Esophagus muscularis mucosa (tissue), 4 donors: Measurements from ENCODE around the gene PCSK9. TPM values are rescaled to one million over a fixed set of nuclear protein-coding genes. Genes with fewer than 3 reads are reported as not detected.

Source experiments
- DNase-seq: peaks from one replicate; pipeline ENCODE4 v3.0.0-alpha.2; 2017; ENCODE audit errors: extremely low spot score
- H3K27ac ChIP-seq, 4 donors: fragments of 200-600 bp; sonication (generic); replicated peaks in 1 of 4; 1 replicate in 3 of 4; 2 replicates in 1 of 4; pipeline ENCODE4 v1.5.1; 2016 to 2019; ENCODE audit warnings: mild to moderate bottlenecking in 1 of 4
- H3K27me3 ChIP-seq, 4 donors: fragments of 200-600 bp; sonication (generic); one replicate each; pipeline versions ENCODE4 v1.5.1 to v1.6.0; 2016 to 2019
- H3K36me3 ChIP-seq, 4 donors: fragments of 200-600 bp; sonication (generic); one replicate each; pipeline ENCODE4 v1.5.1; 2016 to 2019
- H3K4me1 ChIP-seq, 4 donors: fragments of 200-600 bp; sonication (generic); one replicate each; pipeline ENCODE4 v1.5.1; 2016 to 2019
- H3K4me3 ChIP-seq, 4 donors: fragments of 200-600 bp; sonication (generic); 1 replicate in 2 of 4; 2 replicates in 2 of 4; pipeline ENCODE4 v1.5.1; 2016 to 2019; ENCODE audit warnings: mild to moderate bottlenecking in 4 of 4, moderate library complexity in 1 of 4
- H3K9me3 ChIP-seq, 4 donors: fragments of 200-600 bp; sonication (generic); 1 replicate in 3 of 4; 2 replicates in 1 of 4; pipeline ENCODE4 v1.5.1; 2016 to 2019
- CTCF ChIP-seq, 3 experiments: fragments of 200-600 bp in 2 of 3; fragments of 450-650 bp in 1 of 3; sonication (generic) in 2 of 3; IDR thresholded peaks; one replicate each; pipeline ENCODE4 v1.5.1; 2017 to 2019; ENCODE audit warnings: antibody characterized with exemption in 3 of 3, mild to moderate bottlenecking in 2 of 3, moderate library complexity in 1 of 3
- EP300 ChIP-seq: sonication (generic); formaldehyde crosslinking; IDR thresholded peaks from one replicate; pipeline ENCODE4 v1.6.1; 2017; ENCODE audit warnings: antibody characterized with exemption
- POLR2A ChIP-seq: fragments of 450-650 bp; IDR thresholded peaks from one replicate; pipeline ENCODE4 v1.6.1; 2017; ENCODE audit warnings: antibody characterized with exemption, moderate library complexity, mild to moderate bottlenecking, low read depth
- POLR2AphosphoS5 ChIP-seq, 2 donors: sonication (generic); formaldehyde crosslinking; IDR thresholded peaks; one replicate each; pipeline ENCODE4 v1.6.1; 2017; ENCODE audit warnings: antibody characterized with exemption in 2 of 2
- WGBS: methylation state at CpG from one replicate; pipeline ENCODE4 v1.1.5; 2018; 5-methylcytosine and 5-hydroxymethylcytosine counted together
- intact Hi-C: fragments of 100-400 bp; cut with DNase I; formaldehyde crosslinking; loops from one replicate; pipeline ENCODE4 v1.15.1; 2023
- total RNA-seq, 4 donors: library from RNA; depleted of rRNA; stranded (reverse); fragments of >200 nt; gene quantifications; one replicate each; pipeline versions ENCODE4 v1.1.0 to v1.2.1, GENCODE V29; 2016

Gene PCSK9
- total RNA-seq, 4 donors from 2014 or later = 0.17 to 0.29 TPM; not detected in 2

- TF ChIP-seq CTCF (IDR thresholded peaks at IDR 0.05) = no peak
- no peak for TF ChIP-seq POLR2AphosphoS5 (IDR thresholded peaks at IDR 0.05)
- no peak for TF ChIP-seq POLR2A
- Histone ChIP-seq H3K27me3 (peaks cover 0 to 8% (median 0%) of the 10 kb centered on the region in 4 donors), H3K9me3 (no peaks in the 10 kb centered on the region), H3K4me3 (no peak overlapping the region), H3K27ac (no peak overlapping the region), H3K4me1 (peaks cover 0 to 16% (median 5%) of the 10 kb centered on the region in 4 donors), H3K36me3 (no peaks in the 10 kb centered on the region)
- DNase-seq = no peak
- WGBS = 94% methylated on average over 6 of the region's 10 CpGs
- intact Hi-C loops = no loop called here
Measured at GRCh38 chr1:55045430-55045829, 6.1 kb downstream of the PCSK9 start.

- DNase-seq = no peak
- H3K27me3 ChIP-seq = no peaks in the 10 kb centered on the region
- intact Hi-C loops = no loop called here
- no peak overlapping the region for H3K4me3 ChIP-seq
- TF ChIP-seq POLR2A (no peak), POLR2AphosphoS5 (IDR thresholded peaks at IDR 0.05) (no peak), EP300 (no peak)
- H3K9me3 ChIP-seq = no peaks in the 10 kb centered on the region
- WGBS = 90% methylated on average over 4 of the region's 4 CpGs
- no peaks in the 10 kb centered on the region for H3K36me3 ChIP-seq
- H3K4me1 ChIP-seq = peaks cover 0 to 15% (median 5%) of the 10 kb centered on the region in 4 donors
- no peak overlapping the region for H3K27ac ChIP-seq
Measured at GRCh38 chr1:55046871-55047270, 7.5 kb downstream of the PCSK9 start.

GRCh38 chr1:55047611-55048010 lies 8.3 kb downstream of the PCSK9 start:
- no peak for DNase-seq
- no peak overlapping the region for H3K27ac ChIP-seq
- TF ChIP-seq POLR2AphosphoS5 (IDR thresholded peaks at IDR 0.05) (no peak), CTCF (IDR thresholded peaks at IDR 0.05) (no peak), EP300 (no peak), POLR2A (no peak)
- no peaks in the 10 kb centered on the region for H3K36me3 ChIP-seq
- H3K9me3 ChIP-seq = no peaks in the 10 kb centered on the region
- no peaks in the 10 kb centered on the region for H3K27me3 ChIP-seq
- WGBS = 100% methylated on average over 2 of the region's 3 CpGs
- H3K4me1 ChIP-seq = peaks cover 0 to 15% (median 5%) of the 10 kb centered on the region in 4 donors
- intact Hi-C loops = no loop called here
- no peak overlapping the region for H3K4me3 ChIP-seq

GRCh38 chr1:55048453-55049270 lies 9.3 kb downstream of the PCSK9 start:
- H3K9me3 ChIP-seq = no peaks in the 10 kb centered on the region
- H3K27ac ChIP-seq = no peak overlapping the region
- peaks cover 0 to 15% (median 5%) of the 10 kb centered on the region in 4 donors for H3K4me1 ChIP-seq
- no peaks in the 10 kb centered on the region for H3K27me3 ChIP-seq
- no peak for TF ChIP-seq POLR2AphosphoS5 (IDR thresholded peaks at IDR 0.05)
- no peak for TF ChIP-seq POLR2A
- no peak for TF ChIP-seq CTCF (IDR thresholded peaks at IDR 0.05)
- TF ChIP-seq EP300 = no peak
- DNase-seq = no peak
- intact Hi-C loops = no loop called here
- H3K4me3 ChIP-seq = no peak overlapping the region
- 85% methylated on average over 10 of the region's 11 CpGs for WGBS
- H3K36me3 ChIP-seq = no peaks in the 10 kb centered on the region

GRCh38 chr1:55049271-55049913 lies 10.0 kb downstream of the PCSK9 start:
- H3K9me3 ChIP-seq = no peaks in the 10 kb centered on the region
- intact Hi-C loops = no loop called here
- H3K27ac ChIP-seq = no peak overlapping the region
- no peak overlapping the region for H3K4me3 ChIP-seq
- no peak for DNase-seq
- TF ChIP-seq EP300 = no peak
- no peak for TF ChIP-seq POLR2AphosphoS5 (IDR thresholded peaks at IDR 0.05)
- no peak for TF ChIP-seq CTCF (IDR thresholded peaks at IDR 0.05)
- no peak for TF ChIP-seq POLR2A
- WGBS = 80% methylated on average over 6 of the region's 9 CpGs
- peaks cover 0 to 15% (median 5%) of the 10 kb centered on the region in 4 donors for H3K4me1 ChIP-seq
- no peaks in the 10 kb centered on the region for H3K27me3 ChIP-seq
- no peaks in the 10 kb centered on the region for H3K36me3 ChIP-seq
